H1 (cell line): Measurements from ENCODE around the gene TYRO3. TPM values are rescaled to one million over a fixed set of nuclear protein-coding genes. Genes with fewer than 3 reads are reported as not detected.

Source experiments
- CTCF ChIA-PET: fragments of 300-600 bp; sonication (Branson Sonifier 250); formaldehyde crosslinking; loops from one replicate; lab custom pipeline; 2021; ENCODE audit not compliant: partially characterized antibody; lab: Charles Lee
- POLR2A ChIA-PET: fragments of 300-600 bp; sonication (Branson Sonifier 250); formaldehyde crosslinking; loops from one replicate; lab custom pipeline; 2021; ENCODE audit warnings: inconsistent platforms; ENCODE audit not compliant: partially characterized antibody; lab: Charles Lee
- DNase-seq, 2 experiments: peaks; one replicate each; pipeline versions ENCODE4 v3.0.0 to v3.0.0-alpha.2; 2010 to 2022; ENCODE audit warnings: low spot score in 2 of 2, low read depth in 1 of 2, mixed read lengths in 1 of 2
- FAIRE-seq: peaks from 2 replicates; lab custom pipeline; 2011; peaks lifted over from hg19 to GRCh38; lab: Jason Lieb, UNC
- H2AFZ ChIP-seq: 2 replicates; pipeline ENCODE4 v1.8.1; 2012; ENCODE audit warnings: low read length, inconsistent platforms
- H2AK5ac ChIP-seq: 2 replicates; pipeline ENCODE4 v1.6.1; 2013; ENCODE audit warnings: low read depth, low read length
- H2BK120ac ChIP-seq: replicated peaks from 2 replicates; pipeline ENCODE3; 2013; ENCODE audit warnings: low read depth, low read length, inconsistent platforms
- H2BK12ac ChIP-seq: 2 replicates; pipeline ENCODE4 v1.6.1; 2013; ENCODE audit warnings: low read depth, low read length
- H2BK15ac ChIP-seq: 2 replicates; pipeline ENCODE4 v1.6.1; 2013; ENCODE audit warnings: low read length
- H2BK20ac ChIP-seq: 2 replicates; pipeline ENCODE4 v1.6.1; 2013; ENCODE audit warnings: low read length
- H2BK5ac ChIP-seq: 2 replicates; pipeline ENCODE4 v1.6.1; 2013; ENCODE audit warnings: low read depth, low read length
- H3K14ac ChIP-seq: 2 replicates; pipeline ENCODE4 v1.6.1; 2013; ENCODE audit warnings: inconsistent platforms; ENCODE audit not compliant: insufficient read length
- H3K18ac ChIP-seq: 2 replicates; pipeline ENCODE4 v1.6.1; 2013; ENCODE audit warnings: low read length; ENCODE audit errors: extremely low read depth
- H3K23ac ChIP-seq: 2 replicates; pipeline ENCODE4 v1.6.1; 2013; ENCODE audit warnings: inconsistent platforms; ENCODE audit not compliant: insufficient read length
- H3K23me2 ChIP-seq: 2 replicates; pipeline ENCODE4 v1.6.1; 2013; ENCODE audit warnings: low read depth, low read length
- H3K27ac ChIP-seq: 2 replicates; pipeline ENCODE4 v1.6.1; 2011; ENCODE audit warnings: low read depth, low read length, inconsistent platforms
- H3K27me3 ChIP-seq, 4 experiments: replicated peaks in 1 of 4; 1 replicate in 1 of 4; 2 replicates in 3 of 4; pipeline versions ENCODE4 v1.6.1 to v1.8.1; 2011 to 2013; ENCODE audit warnings: low read length in 3 of 4, mild to moderate bottlenecking in 3 of 4, inconsistent platforms in 2 of 4, mixed read lengths in 2 of 4, moderate library complexity in 1 of 4; ENCODE audit not compliant: control insufficient read depth in 3 of 4, insufficient read depth in 3 of 4; ENCODE audit errors: extremely low read depth in 1 of 4
- H3K36me3 ChIP-seq, 4 experiments: 2 replicates each; pipeline versions ENCODE4 v1.6.1 to v1.8.1; 2011 to 2013; ENCODE audit warnings: mild to moderate bottlenecking in 4 of 4, low read length in 3 of 4, moderate library complexity in 2 of 4, control low read depth in 1 of 4, inconsistent platforms in 1 of 4; ENCODE audit not compliant: insufficient read depth in 4 of 4, control insufficient read depth in 2 of 4
- H3K4ac ChIP-seq: replicated peaks from 2 replicates; pipeline ENCODE3; 2013; ENCODE audit warnings: low read length, low read depth, mixed read lengths, inconsistent platforms; ENCODE audit not compliant: insufficient read length
- H3K4me1 ChIP-seq, 4 experiments: replicated peaks in 1 of 4; 1 replicate in 1 of 4; 2 replicates in 3 of 4; pipeline versions ENCODE4 v1.6.1 to v1.8.1; 2011 to 2013; ENCODE audit warnings: low read length in 3 of 4, inconsistent platforms in 2 of 4, mixed read lengths in 1 of 4; ENCODE audit not compliant: insufficient read depth in 4 of 4, control insufficient read depth in 3 of 4
- H3K4me2 ChIP-seq, 2 experiments: 2 replicates each; pipeline versions ENCODE4 v1.6.1 to v1.8.1; 2011 to 2013; ENCODE audit warnings: low read depth in 2 of 2, low read length in 2 of 2, control low read depth in 1 of 2, inconsistent platforms in 1 of 2, mild to moderate bottlenecking in 1 of 2; ENCODE audit not compliant: insufficient read depth in 1 of 2
- H3K4me3 ChIP-seq, 4 experiments: fragments of 200-600, 300-600 bp in 1 of 4; sonication (generic), shearing (Covaris generic), sonication (Bioruptor Twin) in 1 of 4; 2 replicates each; pipeline versions ENCODE4 v1.5.1 to v1.8.1; 2011 to 2016; ENCODE audit warnings: low read length in 4 of 4, low read depth in 3 of 4, control low read depth in 2 of 4, inconsistent platforms in 2 of 4, mild to moderate bottlenecking in 2 of 4, mixed read lengths in 1 of 4, moderate library complexity in 1 of 4; ENCODE audit not compliant: insufficient read depth in 2 of 4; ENCODE audit errors: extremely low read depth in 1 of 4
- H3K56ac ChIP-seq: replicated peaks from 2 replicates; pipeline ENCODE3; 2013; ENCODE audit warnings: low read depth, mild to moderate bottlenecking, mixed read lengths, low read length, inconsistent platforms; ENCODE audit not compliant: insufficient read length
- H3K79me1 ChIP-seq: 2 replicates; pipeline ENCODE4 v1.6.1; 2013; ENCODE audit warnings: low read depth, low read length, control low read depth
- H3K79me2 ChIP-seq, 2 experiments: 2 replicates each; pipeline versions ENCODE4 v1.6.1 to v1.8.1; 2012 to 2013; ENCODE audit warnings: low read length in 2 of 2, mild to moderate bottlenecking in 2 of 2, inconsistent platforms in 1 of 2; ENCODE audit not compliant: insufficient read depth in 2 of 2, control insufficient read depth in 1 of 2
- H3K9ac ChIP-seq, 4 experiments: replicated peaks in 1 of 4; 1 replicate in 1 of 4; 2 replicates in 3 of 4; pipeline versions ENCODE4 v1.6.1 to v1.8.1; 2011 to 2013; ENCODE audit warnings: low read depth in 3 of 4, low read length in 3 of 4, control low read depth in 2 of 4, mild to moderate bottlenecking in 2 of 4, moderate library complexity in 2 of 4, inconsistent platforms in 1 of 4; ENCODE audit errors: extremely low read depth in 1 of 4
- H3K9me3 ChIP-seq, 2 experiments: 2 replicates each; pipeline versions ENCODE4 v1.6.1 to v1.8.1; 2012 to 2013; ENCODE audit warnings: mild to moderate bottlenecking in 2 of 2, moderate library complexity in 2 of 2, control low read depth in 1 of 2, inconsistent platforms in 1 of 2, low read depth in 1 of 2, low read length in 1 of 2, mixed read lengths in 1 of 2; ENCODE audit not compliant: insufficient read depth in 2 of 2
- H4K20me1 ChIP-seq, 2 experiments: replicated peaks in 1 of 2; 2 replicates each; pipeline versions ENCODE3 to v1.8.1; 2011 to 2013; ENCODE audit warnings: inconsistent platforms in 2 of 2, low read length in 2 of 2, mild to moderate bottlenecking in 1 of 2; ENCODE audit not compliant: insufficient read depth in 2 of 2, control insufficient read depth in 1 of 2
- H4K5ac ChIP-seq: 2 replicates; pipeline ENCODE4 v1.6.1; 2013; ENCODE audit warnings: low read length, low read depth, mixed read lengths, inconsistent platforms; ENCODE audit not compliant: insufficient read length
- H4K8ac ChIP-seq: 2 replicates; pipeline ENCODE4 v1.8.0; 2013; ENCODE audit warnings: mild to moderate bottlenecking, moderate library complexity, low read length, inconsistent platforms; ENCODE audit not compliant: insufficient read depth; ENCODE audit errors: extremely low read depth
- H4K91ac ChIP-seq: replicated peaks from 2 replicates; pipeline ENCODE3; 2013; ENCODE audit warnings: low read length, mixed read lengths, inconsistent platforms; ENCODE audit not compliant: insufficient read length
- BCL11A ChIP-seq, 2 experiments: IDR thresholded peaks; one replicate each; pipeline ENCODE4 v1.6.1; 2011; ENCODE audit warnings: low read depth in 2 of 2, low read length in 2 of 2, mild to moderate bottlenecking in 2 of 2
- BRCA1 ChIP-seq: IDR thresholded peaks from 2 replicates; pipeline ENCODE4 v1.6.1; 2012; ENCODE audit warnings: low read depth, low read length, improper control_type of control experiment
- CBX5 ChIP-seq: fragments of 300-800, 300-1000 bp; sonication (generic); IDR thresholded peaks from 2 replicates; pipeline ENCODE4 v1.7.1; 2016; ENCODE audit warnings: antibody characterized with exemption, low read length, low read depth
- CEBPB ChIP-seq: IDR thresholded peaks from 2 replicates; pipeline ENCODE4 v1.6.1; 2012; ENCODE audit warnings: low read depth, low read length
- FOSL1 ChIP-seq: IDR thresholded peaks from 2 replicates; pipeline ENCODE4 v1.6.1; 2011; ENCODE audit warnings: mild to moderate bottlenecking, low read depth, low read length, moderate library complexity; ENCODE audit not compliant: insufficient read depth
- RAD21 ChIP-seq, 2 experiments: IDR thresholded peaks in 1 of 2; conservative IDR thresholded peaks in 1 of 2; 2 replicates each; pipeline ENCODE4 v1.6.1; 2011; ENCODE audit warnings: low read depth in 2 of 2, low read length in 2 of 2, improper control_type of control experiment in 1 of 2, inconsistent platforms in 1 of 2, mild to moderate bottlenecking in 1 of 2, moderate library complexity in 1 of 2
- RFX5 ChIP-seq: IDR thresholded peaks from 2 replicates; pipeline ENCODE4 v1.6.1; 2011; ENCODE audit warnings: low read depth, low read length, improper control_type of control experiment, borderline replicate concordance
- SAP30 ChIP-seq: fragments of 300-600 bp; sonication (generic); IDR thresholded peaks from 2 replicates; pipeline ENCODE4 v1.7.1; 2012; ENCODE audit warnings: low read length, moderate library complexity, mild to moderate bottlenecking, inconsistent platforms; ENCODE audit not compliant: insufficient read depth, insufficient replicate concordance
- SIX5 ChIP-seq: IDR thresholded peaks from 2 replicates; pipeline ENCODE4 v1.6.1; 2011; ENCODE audit warnings: mild to moderate bottlenecking, low read depth, low read length
- SP1 ChIP-seq: IDR thresholded peaks from 2 replicates; pipeline ENCODE4 v1.6.1; 2011; ENCODE audit warnings: low read depth, low read length
- TAF1 ChIP-seq: IDR thresholded peaks from 2 replicates; pipeline ENCODE4 v1.6.1; 2011; ENCODE audit warnings: mild to moderate bottlenecking, low read depth, low read length
- WGBS, 2 experiments: shearing (Covaris generic) in 1 of 2; methylation state at CpG; one replicate each; pipeline versions ENCODE4 v1.1.6 to v1.1.7; 2013 to 2015; ENCODE audit warnings: low lambda C conversion rate in 2 of 2, mixed read lengths in 2 of 2, inconsistent platforms in 1 of 2, low coverage in 1 of 2, missing lambda C conversion rate in 1 of 2; ENCODE audit not compliant: insufficient replicate concordance in 2 of 2, insufficient coverage in 1 of 2, insufficient read length in 1 of 2; ENCODE audit errors: extremely low coverage in 1 of 2, missing lambda C conversion rate in 1 of 2; 5-methylcytosine and 5-hydroxymethylcytosine counted together
- polyA plus RNA-seq, 7 experiments: library from polyadenylated mRNA; depleted of rRNA in 3 of 7; stranded (reverse) in 5 of 7; unstranded in 2 of 7; fragments of >200 nt in 5 of 7; fragments of 200-250 nt in 2 of 7; gene quantifications; 1 replicate in 5 of 7; 2 replicates in 1 of 7; 4 replicates in 1 of 7; pipeline versions ENCODE4 v1.2.1 to v1.2.3, GENCODE V29; 2011 to 2013; ENCODE audit warnings: missing spikeins in 2 of 7, mixed read lengths in 2 of 7
- total RNA-seq: library from RNA; stranded (reverse); fragmentation: NEBNext Ultra II Directional; extraction: Animal tissue kit (Norgen Biotek cat#: 25700); gene quantifications from 2 replicates; pipeline ENCODE4 v1.2.1, GENCODE V29; 2021
- TF ChIP-seq, protein P1 (sequence below): IDR thresholded peaks from 2 replicates; pipeline ENCODE4 v1.6.1; 2012; ENCODE audit warnings: inconsistent platforms

The TYRO3 gene
- total and polyA plus RNA-seq, 2 of the 8 experiments (the other 6 are each of a cell fraction or from before 2014, with no cell fraction given), result 82.7 to 98.8 TPM

GRCh38 chr15:41627203-41627602 lies 68.2 kb downstream of the TYRO3 start:
- Histone ChIP-seq H3K79me1 (no peaks in the 10 kb centered on the region), H4K91ac (no peak overlapping the region), H3K4ac (no peak overlapping the region), H3K4me2 (no peak overlapping the region), H3K9ac (no peak overlapping the region), H3K23ac (no peak overlapping the region), H4K8ac (no peak overlapping the region), H2BK15ac (no peak overlapping the region), H4K5ac (no peak overlapping the region), H3K27ac (no peak overlapping the region), H2AK5ac (no peak overlapping the region), H3K79me2 (peaks cover 0 to 28% of the 10 kb centered on the region in 2 experiments; a peak in 2 of 4 replicates), H3K14ac (no peak overlapping the region), H3K18ac (no peak overlapping the region), H3K4me3 (no peak overlapping the region), H3K9me3 (no peaks in the 10 kb centered on the region), H3K4me1 (peaks cover 2 to 6% (median 4%) of the 10 kb centered on the region in 4 experiments; a peak in 6 of 7 replicates), H3K56ac (no peak overlapping the region), H3K36me3 (no peaks in the 10 kb centered on the region), H2BK12ac (no peak overlapping the region), H2BK20ac (no peak overlapping the region), H2BK5ac (no peak overlapping the region), H3K27me3 (peaks cover 0 to 4% (median 1%) of the 10 kb centered on the region in 4 experiments; a peak in 3 of 7 replicates), H3K23me2 (no peaks in the 10 kb centered on the region), H2AFZ (no peak overlapping the region), H2BK120ac (no peak overlapping the region), H4K20me1 (no peaks in the 10 kb centered on the region)
- ChIA-PET CTCF (interaction anchor here (1.1 to 1.5 kb wide), 2 partner anchors 12 to 63 kb away, joined by 3 to 6 read pairs; no protein-coding TSS in a partner anchor), POLR2A (interaction anchor here (2.2 kb wide), 1 partner anchor 46 kb away, joined by 8 read pairs; no protein-coding TSS in a partner anchor)
- TF ChIP-seq CEBPB (no peak), SIX5 (no peak), RFX5 (no peak), BCL11A (IDR thresholded peaks at IDR 0.05; ENCODE audit: low read depth in 2 of 2, low read length in 2 of 2) (no peak), TAF1 (no peak), SP1 (no peak), SAP30 (no peak), FOSL1 (no peak), RAD21 (IDR thresholded peaks at IDR 0.05 in 1 of 2, conservative IDR thresholded peaks at IDR 0.05 in 1 of 2; ENCODE audit: low read depth in 2 of 2, low read length in 2 of 2) (no peak), BRCA1 (no peak), CBX5 (no peak)
- TF ChIP-seq, protein P1, sequence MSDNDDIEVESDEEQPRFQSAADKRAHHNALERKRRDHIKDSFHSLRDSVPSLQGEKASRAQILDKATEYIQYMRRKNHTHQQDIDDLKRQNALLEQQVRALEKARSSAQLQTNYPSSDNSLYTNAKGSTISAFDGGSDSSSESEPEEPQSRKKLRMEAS, result no peak
- WGBS, 2 experiments, result 95% methylated on average over 1 of the region's 1 CpG; no CpG with 5 or more reads in 1 of the 2 experiments
- no peak for FAIRE-seq
- DNase-seq, result no peak
